ENCODE measurements around the gene TPCN2. TPM values are rescaled to one million over a fixed set of nuclear protein-coding genes. Genes with fewer than 3 reads are reported as not detected.

The TPCN2 gene
- total and polyA plus RNA-seq, 9 of the 15 experiments (the other 6 are each of a cell fraction or from before 2014, with no cell fraction given) = 0.66 to 10.2 (median 4.6) TPM

DNA sequence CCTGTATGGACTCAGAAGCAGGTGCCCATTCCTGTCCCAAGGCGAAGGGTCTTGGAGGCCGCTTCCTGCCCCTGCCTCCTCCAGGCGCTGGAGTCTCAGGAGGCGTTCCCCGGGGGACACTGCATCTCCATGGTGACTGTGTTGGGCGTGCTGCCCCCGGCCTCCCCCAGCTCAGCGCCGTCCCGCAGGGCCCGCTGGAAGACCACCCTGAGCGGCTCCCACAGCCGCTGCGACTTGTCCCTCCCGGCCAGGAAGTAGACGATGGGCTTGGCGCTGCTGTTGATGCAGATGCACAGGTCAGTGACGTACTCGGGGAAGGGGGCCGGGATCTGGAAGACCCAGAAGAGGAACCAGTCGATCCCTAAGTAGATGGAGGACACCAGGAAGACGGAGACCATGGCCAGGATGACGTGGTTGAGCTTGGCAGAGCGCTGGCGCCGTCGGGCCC is 43.5 kb upstream of the TPCN2 start:
- H3K4me3 ChIP-seq = no peak overlapping the region
- H3K4me2 ChIP-seq (ENCODE audit: insufficient read depth, low read length) = no peak overlapping the region
- ChIA-PET POLR2A (interaction anchor here (0.6 kb wide), 1 partner anchor 11 kb away, joined by 4 read pairs; no protein-coding TSS in a partner anchor), CTCF (ENCODE audit: low intra/inter-chr PET ratio) (no interaction called here)
- H3K9ac ChIP-seq (ENCODE audit: insufficient read depth in 1 of 2, low read depth in 2 of 2, low read length in 2 of 2) = no peak overlapping the region
- no peaks in the 10 kb centered on the region for H3K9me3 ChIP-seq (replicated peaks; ENCODE audit: control insufficient read depth, insufficient read depth, low read depth, low read length)
- no peak for DNase-seq (ENCODE audit: extremely low read depth in 1 of 4, low spot score in 3 of 4)
- H3K27me3 ChIP-seq (ENCODE audit: control insufficient read depth in 2 of 2, insufficient read depth in 2 of 2, low read length in 2 of 2) = peaks cover 80 to 98% of the 10 kb centered on the region in 2 experiments
- intact Hi-C loops (cut with micrococcal nuclease) = no loop called here
- in situ Hi-C loops (cut with MboI) = no loop called here
- peaks cover 17% of the 10 kb centered on the region for H4K20me1 ChIP-seq (replicated peaks; ENCODE audit: control insufficient read depth, insufficient read depth, low read length)
- no peaks in the 10 kb centered on the region for H3K79me2 ChIP-seq (ENCODE audit: control insufficient read depth, insufficient read depth, low read length)
- H3K9me1 ChIP-seq (ENCODE audit: control insufficient read depth, insufficient read depth, low read length) = peaks cover 3% of the 10 kb centered on the region
- WGBS (ENCODE audit: insufficient coverage, low coverage, missing lambda C conversion rate) = 4% methylated on average over 21 of the region's 27 CpGs
- no peaks in the 10 kb centered on the region for H3K36me3 ChIP-seq (ENCODE audit: control insufficient read depth, insufficient read depth, low read length)
- FAIRE-seq = no peak
- TF ChIP-seq RHOXF2B (CRISPR knock-in tag; conservative IDR thresholded peaks at IDR 0.05) (no peak), TAL1 (IDR thresholded peaks at IDR 0.05) (no peak), ZNF431 (CRISPR knock-in tag; IDR thresholded peaks at IDR 0.05) (no peak), RB1 (IDR thresholded peaks at IDR 0.05; ENCODE audit: low read depth) (no peak)
- H3K4me1 ChIP-seq (replicated peaks in 1 of 2; ENCODE audit: control insufficient read depth in 2 of 2, insufficient read depth in 2 of 2, low read length in 2 of 2) = peaks cover 0 to 26% of the 10 kb centered on the region in 2 experiments; a peak in 2 of 5 replicates
- ATAC-seq = no peak
- BruUV-seq (replicated peaks) = no TSS peak
- no peak overlapping the region for H2AFZ ChIP-seq (ENCODE audit: low read depth, low read length)
- no peak overlapping the region for H3K27ac ChIP-seq (ENCODE audit: extremely low read depth, low read depth, low read length)

DNA sequence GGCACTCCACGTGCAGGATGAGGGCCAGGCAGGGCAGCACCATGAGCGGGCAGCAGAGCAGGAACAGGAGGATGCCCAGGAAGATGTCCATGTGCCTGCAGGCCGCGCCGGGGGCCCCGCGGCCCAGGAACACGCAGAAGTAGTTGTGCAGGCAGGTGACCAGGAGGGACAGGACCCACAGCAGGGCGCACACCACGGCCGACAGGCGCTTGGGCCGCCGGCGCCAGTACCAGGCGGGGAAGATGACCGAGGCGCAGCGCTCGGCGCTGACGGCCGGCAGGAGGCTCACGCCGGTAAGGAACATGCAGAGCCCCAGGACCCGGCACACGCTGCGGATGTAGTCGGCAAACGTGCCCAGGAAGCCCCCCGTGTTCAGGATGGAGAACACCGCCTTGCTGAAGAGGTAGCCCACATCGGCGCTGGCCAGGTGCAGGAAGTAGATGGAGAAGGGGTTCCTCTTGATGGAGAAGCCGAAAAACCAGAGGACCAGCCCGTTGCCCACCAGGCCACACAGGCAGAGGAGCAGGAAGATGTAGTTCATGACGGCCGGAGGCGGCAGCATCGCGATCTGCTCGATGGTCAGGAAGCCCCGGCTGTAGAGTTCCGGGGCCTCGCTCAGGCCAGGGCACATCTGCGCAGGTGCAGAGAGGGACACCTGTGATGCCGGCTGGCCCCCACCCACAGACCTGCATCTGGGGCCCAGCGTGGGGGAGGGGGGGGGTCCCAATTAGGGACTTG is 42.9 kb upstream of the TPCN2 start:
- Histone ChIP-seq H2AFZ (ENCODE audit: low read depth, low read length) (no peak overlapping the region), H3K27ac (ENCODE audit: extremely low read depth, low read depth, low read length) (no peak overlapping the region), H3K4me2 (ENCODE audit: insufficient read depth, low read length) (no peak overlapping the region), H4K20me1 (replicated peaks; ENCODE audit: control insufficient read depth, insufficient read depth, low read length) (peaks cover 19% of the 10 kb centered on the region), H3K9ac (ENCODE audit: insufficient read depth in 1 of 2, low read depth in 2 of 2, low read length in 2 of 2) (peak overlapping the region in 1 of 2 experiments; percentile 39; a peak in 1 of 4 replicates), H3K4me3 (no peak overlapping the region), H3K4me1 (replicated peaks in 1 of 2; ENCODE audit: control insufficient read depth in 2 of 2, insufficient read depth in 2 of 2, low read length in 2 of 2) (peaks cover 0 to 30% of the 10 kb centered on the region in 2 experiments; a peak in 3 of 5 replicates), H3K27me3 (ENCODE audit: control insufficient read depth in 2 of 2, insufficient read depth in 2 of 2, low read length in 2 of 2) (peaks cover 74 to 98% of the 10 kb centered on the region in 2 experiments), H3K9me1 (ENCODE audit: control insufficient read depth, insufficient read depth, low read length) (peaks cover 3% of the 10 kb centered on the region), H3K36me3 (ENCODE audit: control insufficient read depth, insufficient read depth, low read length) (no peaks in the 10 kb centered on the region), H3K79me2 (ENCODE audit: control insufficient read depth, insufficient read depth, low read length) (no peaks in the 10 kb centered on the region), H3K9me3 (replicated peaks; ENCODE audit: control insufficient read depth, insufficient read depth, low read depth, low read length) (no peaks in the 10 kb centered on the region)
- FAIRE-seq (no peak), DNase-seq (ENCODE audit: extremely low read depth in 1 of 4, low spot score in 3 of 4) (no peak), ATAC-seq (no peak)
- in situ Hi-C loops (cut with MboI) (no loop called here), intact Hi-C loops (cut with micrococcal nuclease) (no loop called here)
- CTCF ChIA-PET (ENCODE audit: low intra/inter-chr PET ratio) = no interaction called here
- TF ChIP-seq, protein P1, sequence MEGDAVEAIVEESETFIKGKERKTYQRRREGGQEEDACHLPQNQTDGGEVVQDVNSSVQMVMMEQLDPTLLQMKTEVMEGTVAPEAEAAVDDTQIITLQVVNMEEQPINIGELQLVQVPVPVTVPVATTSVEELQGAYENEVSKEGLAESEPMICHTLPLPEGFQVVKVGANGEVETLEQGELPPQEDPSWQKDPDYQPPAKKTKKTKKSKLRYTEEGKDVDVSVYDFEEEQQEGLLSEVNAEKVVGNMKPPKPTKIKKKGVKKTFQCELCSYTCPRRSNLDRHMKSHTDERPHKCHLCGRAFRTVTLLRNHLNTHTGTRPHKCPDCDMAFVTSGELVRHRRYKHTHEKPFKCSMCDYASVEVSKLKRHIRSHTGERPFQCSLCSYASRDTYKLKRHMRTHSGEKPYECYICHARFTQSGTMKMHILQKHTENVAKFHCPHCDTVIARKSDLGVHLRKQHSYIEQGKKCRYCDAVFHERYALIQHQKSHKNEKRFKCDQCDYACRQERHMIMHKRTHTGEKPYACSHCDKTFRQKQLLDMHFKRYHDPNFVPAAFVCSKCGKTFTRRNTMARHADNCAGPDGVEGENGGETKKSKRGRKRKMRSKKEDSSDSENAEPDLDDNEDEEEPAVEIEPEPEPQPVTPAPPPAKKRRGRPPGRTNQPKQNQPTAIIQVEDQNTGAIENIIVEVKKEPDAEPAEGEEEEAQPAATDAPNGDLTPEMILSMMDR (IDR thresholded peaks at IDR 0.05 in 2 of 3, conservative IDR thresholded peaks at IDR 0.05 in 1 of 3; ENCODE audit: insufficient read depth in 2 of 3, low read depth in 1 of 3, low read length in 3 of 3) = 0 out of 6 replicates have a peak, but pooled peaks of 1 of the 3 experiments have one; percentile 3
- no peak for TF ChIP-seq GABPB2 (CRISPR knock-in tag; conservative IDR thresholded peaks at IDR 0.05)
- WGBS (ENCODE audit: insufficient coverage, low coverage, missing lambda C conversion rate) = 38% methylated on average over 41 of the region's 48 CpGs
- no TSS peak for BruUV-seq (replicated peaks)
- POLR2A ChIA-PET = no interaction called here

All from K562 (cell line).